ENCODE data around the gene EFHC1. TPM values are rescaled to one million over a fixed set of nuclear protein-coding genes. Genes with fewer than 3 reads are reported as not detected.

The EFHC1 gene
- total RNA-seq, 3 donors from 2014 or later: 1.2 to 1.9 (median 1.8) TPM

- Mint-ChIP-seq H3K9me3 (no peaks in the 10 kb centered on the region), H3K36me3 (ENCODE audit: insufficient read depth) (peaks cover 3% of the 10 kb centered on the region), H3K4me1 (ENCODE audit: low read depth) (peaks cover 34% of the 10 kb centered on the region), H3K27me3 (ENCODE audit: low read depth) (no peaks in the 10 kb centered on the region), H3K4me3 (no peak overlapping the region)
- no peak for ATAC-seq
- no peak for DNase-seq
Measured at GRCh38 chr6:52533491-52533890, 113.3 kb downstream of the EFHC1 start.

- Mint-ChIP-seq H3K9me3 (no peaks in the 10 kb centered on the region), H3K27me3 (ENCODE audit: low read depth) (no peaks in the 10 kb centered on the region), H3K36me3 (ENCODE audit: insufficient read depth) (peaks cover 3% of the 10 kb centered on the region), H3K4me1 (ENCODE audit: low read depth) (peaks cover 42% of the 10 kb centered on the region), H3K4me3 (no peak overlapping the region)
- DNase-seq (no peak), ATAC-seq (no peak)
Measured at GRCh38 chr6:52534363-52534762, 114.2 kb downstream of the EFHC1 start.

GRCh38 chr6:52534966-52535390 lies 114.8 kb downstream of the EFHC1 start:
- Mint-ChIP-seq H3K27me3 (ENCODE audit: low read depth) (no peaks in the 10 kb centered on the region), H3K4me3 (no peak overlapping the region), H3K4me1 (ENCODE audit: low read depth) (peaks cover 45% of the 10 kb centered on the region), H3K9me3 (no peaks in the 10 kb centered on the region), H3K36me3 (ENCODE audit: insufficient read depth) (peaks cover 3% of the 10 kb centered on the region)
- ATAC-seq: peak; percentile 45 to 78
- no peak for DNase-seq

- Mint-ChIP-seq H3K27me3 (ENCODE audit: low read depth) (no peaks in the 10 kb centered on the region), H3K36me3 (ENCODE audit: insufficient read depth) (peaks cover 3% of the 10 kb centered on the region), H3K4me1 (ENCODE audit: low read depth) (peaks cover 45% of the 10 kb centered on the region), H3K9me3 (no peaks in the 10 kb centered on the region), H3K4me3 (no peak overlapping the region)
- DNase-seq (no peak), ATAC-seq (no peak)
Measured at GRCh38 chr6:52535711-52536423, 115.7 kb downstream of the EFHC1 start.

- no peaks in the 10 kb centered on the region for H3K27me3 Mint-ChIP-seq (ENCODE audit: low read depth)
- peaks cover 45% of the 10 kb centered on the region for H3K4me1 Mint-ChIP-seq (ENCODE audit: low read depth)
- H3K9me3 Mint-ChIP-seq: no peaks in the 10 kb centered on the region
- peaks cover 3% of the 10 kb centered on the region for H3K36me3 Mint-ChIP-seq (ENCODE audit: insufficient read depth)
- H3K4me3 Mint-ChIP-seq: no peak overlapping the region
- ATAC-seq (no peak), DNase-seq (no peak)
Measured at GRCh38 chr6:52536424-52536916, 116.3 kb downstream of the EFHC1 start.

- no peaks in the 10 kb centered on the region for H3K36me3 Mint-ChIP-seq (ENCODE audit: insufficient read depth)
- H3K27me3 Mint-ChIP-seq (ENCODE audit: low read depth): no peaks in the 10 kb centered on the region
- no peaks in the 10 kb centered on the region for H3K9me3 Mint-ChIP-seq
- DNase-seq (no peak), ATAC-seq (peak; percentile 34 to 40)
- peaks cover 45% of the 10 kb centered on the region for H3K4me1 Mint-ChIP-seq (ENCODE audit: low read depth)
- H3K4me3 Mint-ChIP-seq: no peak overlapping the region
Measured at GRCh38 chr6:52537001-52537753, 117.0 kb downstream of the EFHC1 start.

GRCh38 chr6:52538252-52538900 lies 118.2 kb downstream of the EFHC1 start:
- Mint-ChIP-seq H3K27me3 (ENCODE audit: low read depth) (no peaks in the 10 kb centered on the region), H3K4me1 (ENCODE audit: low read depth) (peaks cover 45% of the 10 kb centered on the region), H3K4me3 (no peak overlapping the region), H3K36me3 (ENCODE audit: insufficient read depth) (no peaks in the 10 kb centered on the region), H3K9me3 (no peaks in the 10 kb centered on the region)
- no peak for DNase-seq
- no peak for ATAC-seq

- DNase-seq (no peak), ATAC-seq (no peak)
- Mint-ChIP-seq H3K4me1 (ENCODE audit: low read depth) (peaks cover 45% of the 10 kb centered on the region), H3K27me3 (ENCODE audit: low read depth) (no peaks in the 10 kb centered on the region), H3K9me3 (no peaks in the 10 kb centered on the region), H3K4me3 (no peak overlapping the region), H3K36me3 (ENCODE audit: insufficient read depth) (no peaks in the 10 kb centered on the region)
Measured at GRCh38 chr6:52538901-52539354, 118.8 kb downstream of the EFHC1 start.

- ATAC-seq: no peak
- H3K36me3 Mint-ChIP-seq (ENCODE audit: insufficient read depth): peaks cover 5% of the 10 kb centered on the region
- no peaks in the 10 kb centered on the region for H3K27me3 Mint-ChIP-seq (ENCODE audit: low read depth)
- no peak for DNase-seq
- peaks cover 45% of the 10 kb centered on the region for H3K4me1 Mint-ChIP-seq (ENCODE audit: low read depth)
- H3K4me3 Mint-ChIP-seq: no peak overlapping the region
- H3K9me3 Mint-ChIP-seq: no peaks in the 10 kb centered on the region
Measured at GRCh38 chr6:52539607-52540006, 119.5 kb downstream of the EFHC1 start.

GRCh38 chr6:52540286-52540902 lies 120.3 kb downstream of the EFHC1 start:
- H3K36me3 Mint-ChIP-seq (ENCODE audit: insufficient read depth): peaks cover 7% of the 10 kb centered on the region
- DNase-seq: no peak
- ATAC-seq: no peak
- H3K9me3 Mint-ChIP-seq: no peaks in the 10 kb centered on the region
- peaks cover 42% of the 10 kb centered on the region for H3K4me1 Mint-ChIP-seq (ENCODE audit: low read depth)
- H3K27me3 Mint-ChIP-seq (ENCODE audit: low read depth): no peaks in the 10 kb centered on the region
- no peak overlapping the region for H3K4me3 Mint-ChIP-seq

- Mint-ChIP-seq H3K4me1 (ENCODE audit: low read depth) (peaks cover 35% of the 10 kb centered on the region), H3K27me3 (ENCODE audit: low read depth) (no peaks in the 10 kb centered on the region)
Measured at GRCh38 chr6:52541135-52541534, 121.0 kb downstream of the EFHC1 start.

GRCh38 chr6:52543262-52543661 lies 123.1 kb downstream of the EFHC1 start:
- H3K36me3 Mint-ChIP-seq (ENCODE audit: insufficient read depth): peaks cover 7% of the 10 kb centered on the region
- ATAC-seq (no peak), DNase-seq (no peak)
- H3K27me3 Mint-ChIP-seq (ENCODE audit: low read depth): no peaks in the 10 kb centered on the region
- no peak overlapping the region for H3K4me3 Mint-ChIP-seq
- no peaks in the 10 kb centered on the region for H3K9me3 Mint-ChIP-seq
- H3K4me1 Mint-ChIP-seq (ENCODE audit: low read depth): peaks cover 21% of the 10 kb centered on the region

More at GRCh38 chr6:52541135-52541534, 121.0 kb downstream of the EFHC1 start:
- Mint-ChIP-seq H3K9me3 (no peaks in the 10 kb centered on the region), H3K4me3 (no peak overlapping the region), H3K36me3 (ENCODE audit: insufficient read depth) (peaks cover 7% of the 10 kb centered on the region)
- ATAC-seq: no peak
- DNase-seq: no peak

GRCh38 chr6:52543729-52544601 lies 123.8 kb downstream of the EFHC1 start:
- peaks cover 14% of the 10 kb centered on the region for H3K4me1 Mint-ChIP-seq (ENCODE audit: low read depth)
- ATAC-seq (no peak), DNase-seq (no peak)
- H3K9me3 Mint-ChIP-seq: no peaks in the 10 kb centered on the region
- H3K4me3 Mint-ChIP-seq: no peak overlapping the region
- H3K27me3 Mint-ChIP-seq (ENCODE audit: low read depth): no peaks in the 10 kb centered on the region
- H3K36me3 Mint-ChIP-seq (ENCODE audit: insufficient read depth): peaks cover 7% of the 10 kb centered on the region

Measured in activated T-cell treated with anti-CD3 and anti-CD28 coated beads, Interleukin-2, amount 50 U/mL, for 4 hours (primary cell).